ENCODE measurements around the gene EFL1.

Gene EFL1

DNA sequence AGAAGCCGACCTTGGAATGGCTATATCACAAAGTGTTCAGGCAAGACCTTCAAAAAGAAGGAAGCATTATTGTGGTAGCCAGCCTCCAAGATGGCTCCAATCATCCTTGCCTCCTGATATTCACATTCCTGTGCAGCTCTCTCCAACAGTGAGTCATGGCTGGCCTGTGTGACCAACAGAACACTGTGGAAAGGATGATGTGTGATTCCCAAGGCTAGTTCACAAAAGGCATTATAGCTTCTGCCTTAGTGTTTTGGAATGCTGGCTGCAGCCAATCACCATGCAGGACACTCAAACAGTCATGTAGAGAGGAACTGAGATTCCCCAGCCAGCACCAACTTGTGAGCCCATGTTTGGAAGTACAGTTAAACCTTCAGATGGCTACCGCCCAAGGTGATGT is 102.6 kb downstream of the EFL1 start:
- no peak for DNase-seq (ENCODE audit: low spot score)

DNA sequence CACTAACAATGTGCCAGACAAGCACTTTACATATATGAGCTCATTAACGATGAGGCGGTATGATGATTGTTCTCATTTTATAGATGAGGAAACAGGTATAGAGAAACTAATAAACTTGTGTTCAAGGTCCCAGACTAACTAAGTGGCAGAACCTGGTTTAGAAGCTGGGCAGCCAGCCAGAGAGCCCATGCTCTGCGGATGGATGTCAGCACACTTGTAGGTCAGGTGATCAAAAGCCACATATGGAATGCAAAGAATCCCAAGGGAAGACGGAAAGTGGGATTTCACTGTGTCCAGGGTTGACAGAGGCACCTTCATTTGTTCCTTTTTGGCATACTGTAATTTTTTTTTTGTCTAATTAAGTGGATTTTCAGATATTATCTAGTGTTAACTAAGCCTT is 103.7 kb downstream of the EFL1 start:
- DNase-seq (ENCODE audit: low spot score), result no peak

DNA sequence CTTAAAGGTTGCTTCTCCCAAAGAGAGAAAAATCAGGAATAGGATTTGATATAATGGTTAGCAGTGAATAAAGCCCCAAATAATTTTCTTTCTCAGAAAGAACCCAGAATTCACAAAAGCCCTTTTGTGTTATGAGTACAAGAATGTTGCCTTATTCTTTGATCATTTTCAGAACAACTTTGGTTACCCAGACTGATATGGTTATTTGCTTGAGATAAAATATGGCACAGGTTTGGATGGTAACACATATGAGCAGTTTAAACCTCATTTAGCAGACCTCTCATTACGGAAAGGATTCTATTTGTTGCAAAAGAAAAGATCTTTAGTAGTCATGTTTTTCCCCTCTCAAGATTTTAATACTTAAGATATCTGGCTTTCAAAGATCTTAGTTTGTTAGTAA is 111.9 kb downstream of the EFL1 start:
- DNase-seq (ENCODE audit: low spot score), result no peak

DNA sequence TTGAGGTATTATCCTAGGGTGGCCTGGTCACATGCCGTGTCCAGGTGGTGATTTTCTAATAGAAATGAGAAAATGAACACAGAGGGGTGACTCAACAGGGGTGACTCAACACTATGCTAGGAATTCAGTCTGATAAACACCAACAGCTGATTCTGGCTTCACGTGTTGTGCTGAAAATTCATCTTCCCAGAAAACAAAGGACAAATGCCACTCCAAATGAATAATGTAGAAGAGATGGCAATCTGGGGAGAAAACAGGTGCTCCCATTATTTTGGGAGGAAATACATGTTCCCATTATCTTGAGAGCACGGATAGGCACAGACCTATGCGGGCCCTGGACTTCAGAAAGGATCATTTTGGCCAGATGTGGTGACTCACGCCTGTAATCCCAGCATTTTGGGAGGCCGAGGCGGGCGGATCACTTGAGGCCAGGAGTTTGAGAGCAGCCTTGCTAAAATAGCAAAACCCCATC is 115.5 kb downstream of the EFL1 start:
- no peak for DNase-seq (ENCODE audit: low spot score)

DNA sequence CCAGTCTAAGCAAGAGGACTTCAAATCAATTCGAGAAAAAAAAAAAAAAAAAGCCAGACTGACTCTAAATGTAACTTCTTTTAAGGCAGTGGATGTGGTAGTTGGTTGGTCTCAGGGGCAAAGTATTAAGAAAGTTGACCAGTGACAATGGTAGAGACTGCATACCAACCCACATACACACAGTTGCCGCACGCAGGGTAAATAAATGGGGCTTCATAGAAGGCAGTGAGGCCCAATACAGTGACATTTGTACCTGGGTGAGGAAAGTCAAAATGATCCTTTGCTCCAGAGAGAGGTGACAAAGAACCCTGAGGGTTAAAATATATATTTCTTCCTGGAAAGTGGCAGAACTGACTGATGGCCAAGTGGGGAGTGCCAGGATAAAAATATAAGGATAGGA is 116.0 kb downstream of the EFL1 start:
- no peak for DNase-seq (ENCODE audit: low spot score)

DNA sequence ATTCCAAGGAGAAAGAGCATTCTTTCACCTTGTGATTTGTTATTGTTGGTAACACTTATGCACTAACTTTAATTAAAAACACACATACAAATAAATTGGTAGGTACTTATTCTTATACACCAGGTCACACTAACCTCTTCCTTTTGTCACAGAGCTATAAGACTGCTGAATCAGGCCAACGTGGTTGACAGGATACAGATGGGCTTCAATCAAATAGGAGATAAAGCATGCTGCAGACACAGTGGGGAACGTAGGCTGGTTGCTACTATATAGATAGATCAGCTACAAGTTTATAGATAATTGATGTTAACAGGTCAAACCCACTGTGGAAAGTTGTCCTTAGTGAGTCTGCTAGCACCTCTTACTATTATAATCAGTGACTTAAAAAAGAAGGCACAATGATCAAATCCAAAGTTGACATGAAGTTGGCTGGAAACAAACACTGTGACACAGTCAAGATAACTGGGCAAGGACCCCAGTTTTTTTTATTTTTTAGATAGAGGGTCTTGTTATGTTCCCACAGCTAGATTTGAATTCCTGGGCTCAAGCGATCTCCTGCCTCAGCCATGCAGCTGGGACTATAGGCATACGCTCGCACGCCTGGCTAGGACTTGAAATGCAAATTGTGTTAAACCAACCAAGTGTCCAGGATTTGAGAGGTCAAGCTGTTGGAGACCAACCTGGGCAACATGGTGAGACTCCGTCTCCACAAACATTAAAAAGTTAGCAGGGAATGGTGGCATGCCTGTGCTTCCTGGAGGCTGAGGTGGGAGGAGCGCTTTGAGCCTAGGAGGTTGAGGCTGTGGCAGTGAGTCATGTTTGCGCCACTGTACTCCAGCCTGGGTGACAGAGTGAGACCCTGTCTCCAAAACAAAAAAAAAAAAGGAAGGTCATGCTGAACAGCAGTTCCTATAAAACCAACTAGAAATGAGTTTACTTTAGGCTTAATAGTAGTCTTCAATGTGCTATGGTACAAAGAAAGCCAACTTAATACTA is 118.8 kb downstream of the EFL1 start:
- no peak for DNase-seq (ENCODE audit: low spot score)

DNA sequence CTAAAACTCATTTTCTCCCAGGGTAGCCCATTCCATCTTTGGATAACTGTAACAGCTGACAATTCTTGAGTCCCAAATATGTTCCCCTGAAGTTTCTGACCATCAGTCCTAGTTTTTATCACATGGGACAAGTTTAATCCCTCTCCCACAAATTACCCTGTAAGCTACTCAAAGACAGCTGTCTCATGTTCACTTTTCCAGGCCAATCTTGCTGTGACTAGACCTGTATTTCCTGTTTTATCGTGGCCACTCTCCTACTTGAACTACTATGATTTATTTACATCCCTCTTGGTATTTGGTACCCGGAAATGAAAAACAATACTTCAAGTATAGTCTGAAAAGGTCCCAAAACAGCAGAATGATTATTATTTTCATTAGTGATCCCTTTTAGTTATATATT is 121.6 kb downstream of the EFL1 start:
- DNase-seq (ENCODE audit: low spot score), result no peak

DNA sequence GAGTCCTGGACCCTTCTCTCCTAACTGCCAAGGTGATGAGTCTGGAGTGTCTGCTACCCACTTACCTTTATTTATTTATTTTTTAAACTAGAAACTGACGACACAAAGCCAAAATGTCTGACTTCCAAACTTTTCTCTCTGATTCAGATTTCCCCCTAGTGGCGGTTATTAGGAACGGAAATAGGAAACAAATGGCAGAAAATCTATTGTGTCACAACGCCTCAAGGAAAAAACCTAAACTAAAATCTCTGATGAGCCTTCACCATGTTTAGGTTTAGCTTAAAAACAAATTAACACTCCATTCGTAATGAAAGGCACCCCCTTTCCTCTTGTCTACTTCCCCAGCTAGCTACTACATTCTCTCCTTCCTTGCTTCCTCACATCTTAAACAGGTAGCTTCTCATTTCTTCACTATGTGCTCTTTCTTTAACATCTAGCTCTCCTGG is 122.7 kb downstream of the EFL1 start:
- peak; percentile 10 for DNase-seq (ENCODE audit: low spot score)

DNA sequence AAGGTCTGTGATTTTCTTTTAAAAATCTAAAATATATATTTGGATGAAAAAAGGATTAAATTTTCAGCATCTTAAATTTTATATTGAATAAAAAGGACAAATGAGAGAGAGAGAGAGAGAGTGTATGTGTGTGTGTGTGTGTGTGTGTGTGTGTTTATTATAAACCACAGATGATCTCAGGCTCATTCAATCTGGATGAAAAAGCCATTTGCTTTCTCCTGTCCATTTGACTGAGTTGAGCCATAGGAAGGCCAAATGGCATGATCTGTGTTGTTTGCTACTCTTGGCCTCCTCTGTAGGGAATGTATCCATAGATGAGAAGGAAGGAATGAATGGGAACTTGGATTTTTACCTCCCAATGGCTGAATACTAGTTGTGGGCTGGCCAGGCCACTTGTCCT is 124.2 kb downstream of the EFL1 start:
- DNase-seq (ENCODE audit: low spot score), result no peak

DNA sequence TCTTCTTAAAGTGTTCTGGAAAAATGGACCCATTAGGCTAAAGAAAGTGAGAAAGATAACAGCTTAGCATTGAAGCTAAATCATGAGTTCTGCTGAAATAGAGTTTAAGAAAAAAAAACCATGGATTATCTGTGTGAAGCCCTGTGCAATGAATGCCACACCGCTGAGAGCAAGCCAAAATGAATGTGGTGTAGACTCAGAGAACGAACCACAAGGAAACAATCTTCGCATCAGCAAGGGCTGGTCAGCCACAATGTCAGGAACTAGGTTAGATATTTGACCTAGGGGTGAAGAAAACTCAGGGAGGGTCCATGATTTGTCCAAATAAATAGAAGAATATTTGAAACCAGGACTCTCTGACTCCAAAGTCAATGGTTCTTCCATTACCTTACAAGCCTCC is 125.3 kb downstream of the EFL1 start:
- DNase-seq (ENCODE audit: low spot score), result no peak

DNA sequence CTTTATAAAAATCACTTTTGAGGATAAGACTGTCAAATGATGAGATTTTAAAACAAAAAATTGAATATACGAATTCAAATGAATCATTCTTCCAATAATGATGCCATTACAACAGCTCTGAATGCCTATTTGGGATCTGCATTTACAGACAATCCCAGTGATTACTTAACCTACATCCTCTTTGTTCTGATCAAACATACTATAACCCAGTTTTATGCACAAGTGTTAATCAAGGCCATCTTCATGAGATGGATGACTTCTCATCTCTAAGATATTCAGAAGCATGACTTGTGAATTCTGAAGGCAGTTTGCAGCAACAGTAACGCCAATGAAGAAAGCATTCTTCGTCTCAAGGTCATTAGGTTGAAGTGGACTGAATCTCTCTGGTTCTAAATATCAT is 126.4 kb downstream of the EFL1 start:
- no peak for DNase-seq (ENCODE audit: low spot score)

DNA sequence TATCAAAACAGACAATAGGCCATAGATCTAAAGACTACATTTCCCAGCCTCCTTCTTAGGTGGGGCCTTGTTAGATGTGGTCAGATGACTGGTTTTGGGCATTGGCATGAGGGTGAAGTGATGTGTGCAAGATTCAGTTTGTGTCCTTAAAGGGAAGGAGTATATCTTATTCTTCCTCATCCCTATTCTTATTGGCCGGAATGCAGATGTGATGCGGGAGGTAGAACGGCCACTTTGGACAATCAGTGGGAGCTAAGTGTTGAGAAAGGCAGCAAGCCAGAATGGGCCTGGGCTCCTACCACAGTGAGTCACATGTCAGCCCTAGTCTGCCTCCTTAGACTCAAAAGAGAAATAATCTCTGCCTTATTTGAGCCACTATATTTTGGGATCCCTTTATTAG is 126.9 kb downstream of the EFL1 start:
- no peak for DNase-seq (ENCODE audit: low spot score)

DNA sequence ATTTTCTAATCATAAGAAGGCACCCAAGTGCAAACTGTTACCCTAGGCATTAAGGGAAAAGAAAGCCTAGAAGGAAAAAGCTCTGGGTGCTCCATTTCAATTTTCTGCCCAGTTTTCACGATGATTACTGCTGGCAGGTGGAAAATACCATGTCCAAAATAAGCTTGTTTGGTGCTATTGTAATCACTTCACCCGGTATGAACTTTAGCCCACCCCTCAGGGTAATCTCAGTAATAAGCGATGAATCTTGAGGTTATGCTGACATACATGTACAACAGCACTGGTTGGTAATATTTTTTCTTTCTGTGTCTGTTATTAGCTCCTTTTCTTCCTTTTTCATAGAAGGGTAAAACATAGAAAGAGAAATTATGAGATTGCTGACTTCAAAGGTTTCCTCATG is 128.1 kb downstream of the EFL1 start:
- DNase-seq (ENCODE audit: low spot score), result no peak

DNA sequence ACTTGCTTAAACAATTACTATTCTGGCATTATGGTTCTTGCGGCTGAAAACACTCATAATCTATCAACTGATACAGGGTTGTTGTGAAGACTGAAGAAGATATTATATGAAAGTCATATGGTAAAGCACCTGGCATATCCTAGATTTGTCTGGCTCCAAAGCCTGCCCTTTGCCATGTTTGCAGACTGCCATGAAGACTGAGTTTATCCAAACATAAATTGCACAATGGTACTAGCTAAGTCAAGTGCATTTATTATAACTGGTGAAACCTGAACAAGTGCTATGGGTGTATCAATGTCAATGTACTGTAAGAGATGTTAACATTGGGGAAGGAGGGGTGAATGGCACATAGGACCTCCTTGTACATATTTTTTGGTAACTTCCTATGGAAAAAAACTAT is 129.3 kb downstream of the EFL1 start:
- DNase-seq (ENCODE audit: low spot score), result no peak

DNA sequence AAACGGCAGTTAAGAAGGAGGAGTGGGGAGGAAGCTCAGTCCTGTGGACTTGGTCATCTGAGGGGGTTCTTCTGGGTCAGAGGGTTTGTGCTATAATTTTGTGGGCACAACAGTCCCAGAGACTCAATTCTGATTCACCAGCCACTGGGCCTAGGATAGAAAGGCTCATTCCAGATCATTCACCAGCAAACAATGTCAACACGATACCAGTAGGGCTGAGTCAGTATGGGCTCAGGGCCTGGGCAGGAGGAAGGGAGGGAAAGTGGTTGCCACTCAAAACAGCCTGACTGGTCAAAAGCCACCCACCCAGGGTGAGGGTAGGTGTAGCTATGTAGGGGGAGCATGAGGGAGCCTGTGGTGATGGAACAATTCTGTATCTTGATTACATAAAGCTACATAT is 129.8 kb downstream of the EFL1 start:
- no peak for DNase-seq (ENCODE audit: low spot score)

DNA sequence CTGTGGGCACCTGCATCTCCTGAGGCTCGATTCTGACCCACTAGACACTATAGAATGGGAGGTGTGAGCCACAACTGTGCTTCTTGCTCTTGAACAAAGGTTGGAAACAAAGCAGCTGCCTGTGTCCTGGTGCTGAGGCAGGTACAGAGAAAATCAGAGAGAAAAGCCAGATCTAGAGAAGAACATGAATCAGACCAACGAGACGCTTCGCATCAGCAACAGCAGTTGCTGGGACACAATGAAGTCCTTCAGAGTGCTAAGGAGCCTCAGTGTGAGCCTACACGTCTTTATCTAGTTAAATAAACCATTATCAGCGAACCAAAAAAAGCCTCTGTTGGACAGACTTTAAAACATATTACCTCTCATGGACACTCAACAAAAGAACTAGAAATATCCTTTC is 130.4 kb downstream of the EFL1 start:
- no peak for DNase-seq (ENCODE audit: low spot score)

DNA sequence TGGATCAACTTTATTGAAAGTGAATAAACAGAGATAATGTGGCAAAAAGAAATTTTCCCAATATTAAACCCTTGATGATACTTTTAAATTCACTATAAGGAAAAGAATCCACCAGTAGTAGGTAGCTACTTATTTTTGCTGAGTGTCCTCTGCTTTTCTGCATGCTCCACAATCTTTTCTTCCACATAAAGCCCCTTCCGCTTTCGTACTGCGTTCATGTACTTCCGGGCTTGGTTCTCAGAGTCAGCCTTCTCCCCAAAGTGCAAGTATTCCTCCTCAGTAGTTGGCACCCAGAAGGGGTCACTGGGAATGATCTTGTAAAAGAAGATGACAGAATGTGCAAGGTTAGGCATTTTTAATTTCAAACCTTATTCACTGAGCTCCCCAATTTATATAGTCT is 132.3 kb downstream of the EFL1 start:
- no peak for DNase-seq (ENCODE audit: low spot score)

DNA sequence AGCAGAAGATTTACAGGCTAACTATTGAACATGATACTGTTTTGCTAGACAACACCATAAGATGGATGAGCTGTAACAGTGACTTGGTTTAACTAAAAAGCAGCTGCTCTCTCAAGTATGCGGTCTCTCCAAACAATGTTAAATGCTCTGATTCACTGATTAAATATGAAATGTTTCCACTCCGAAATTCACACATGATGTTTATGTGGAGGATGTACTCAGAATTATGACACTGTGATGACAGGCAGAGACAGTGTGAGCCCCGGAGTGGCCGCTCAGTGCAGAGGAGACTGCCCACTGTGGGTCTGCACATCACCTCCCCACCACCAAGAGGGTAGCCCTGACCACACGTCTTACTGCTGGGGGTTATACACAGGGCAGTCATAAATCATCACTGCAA is 132.8 kb downstream of the EFL1 start:
- DNase-seq (ENCODE audit: low spot score), result no peak

DNA sequence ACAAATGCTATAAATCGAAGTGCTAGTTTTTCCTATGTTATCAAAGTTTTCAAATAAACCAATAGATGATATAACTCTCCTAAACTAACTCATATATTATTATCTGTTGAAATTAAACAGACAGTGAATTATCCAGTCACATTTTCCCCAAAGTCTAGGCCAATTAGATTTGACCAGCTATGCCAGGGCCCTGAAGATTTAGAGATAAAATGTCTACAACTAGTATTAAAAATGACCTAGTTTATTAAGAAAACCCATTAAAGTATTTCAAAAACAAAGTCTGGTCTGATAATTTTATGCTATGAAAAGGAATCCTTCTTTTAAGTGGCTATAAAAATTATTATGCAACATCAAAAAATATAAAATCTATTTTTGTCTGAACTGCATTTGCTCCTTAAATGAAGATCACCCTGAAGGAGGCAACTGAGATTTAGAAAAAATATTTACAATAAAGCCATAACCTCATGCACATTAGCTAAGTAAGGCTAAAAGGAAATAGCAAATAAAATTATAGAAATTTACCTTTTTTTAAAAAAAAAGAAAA is 133.3 kb downstream of the EFL1 start:
- no peak for DNase-seq (ENCODE audit: low spot score)

DNA sequence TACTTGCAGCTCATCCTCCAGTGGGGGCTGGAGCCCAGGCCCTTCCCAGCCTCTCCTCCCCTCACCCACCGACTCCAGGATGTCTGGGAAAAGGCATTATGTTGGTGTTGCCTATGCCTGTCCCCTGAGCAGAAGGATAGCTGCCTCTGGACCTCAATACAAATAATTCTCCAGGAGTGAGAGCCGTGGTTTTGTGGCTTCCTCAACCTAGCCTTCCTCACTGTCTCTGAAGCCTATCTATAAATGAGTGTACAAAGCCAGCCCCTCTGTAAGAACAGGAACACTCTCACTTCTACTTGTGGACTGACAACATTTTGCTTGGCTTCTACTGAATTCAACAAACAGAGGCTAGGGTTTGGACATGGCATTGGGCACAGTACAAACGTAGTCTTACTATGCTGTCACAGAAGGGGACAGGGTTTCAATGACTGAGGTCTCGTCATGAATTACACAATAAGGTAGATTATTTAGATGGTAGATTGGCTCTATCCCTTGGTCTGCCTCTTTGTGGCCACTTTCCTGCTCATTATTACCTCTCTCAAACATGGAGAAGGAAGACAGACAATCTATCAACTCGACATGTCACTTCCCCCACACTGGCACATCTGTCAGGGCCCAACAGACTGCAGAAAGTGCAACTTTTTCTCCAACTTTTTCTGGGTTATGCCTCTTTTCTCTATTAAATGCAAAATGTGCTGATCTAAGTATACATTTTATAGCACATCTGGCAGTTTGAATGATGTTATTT is 134.0 kb downstream of the EFL1 start:
- no peak for DNase-seq (ENCODE audit: low spot score)

DNA sequence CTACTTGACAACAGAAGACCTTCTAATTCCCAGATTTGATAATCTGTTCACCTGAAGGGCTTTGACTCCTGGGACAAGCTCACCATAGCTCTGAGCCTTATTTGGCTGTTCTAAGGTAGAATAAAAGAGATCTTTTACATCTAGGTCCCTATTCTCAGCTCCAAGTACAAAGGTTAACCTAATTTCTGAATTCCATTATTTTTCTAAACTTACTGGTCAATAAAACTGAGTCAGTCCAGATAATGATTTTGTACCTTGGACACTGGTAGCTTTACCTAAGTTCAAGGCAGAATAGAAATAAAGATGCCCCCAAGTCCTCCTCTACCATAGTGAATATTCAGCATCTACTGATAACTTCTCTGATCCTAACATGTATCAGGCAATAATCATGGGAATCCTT is 135.0 kb downstream of the EFL1 start:
- no peak for DNase-seq (ENCODE audit: low spot score)

DNA sequence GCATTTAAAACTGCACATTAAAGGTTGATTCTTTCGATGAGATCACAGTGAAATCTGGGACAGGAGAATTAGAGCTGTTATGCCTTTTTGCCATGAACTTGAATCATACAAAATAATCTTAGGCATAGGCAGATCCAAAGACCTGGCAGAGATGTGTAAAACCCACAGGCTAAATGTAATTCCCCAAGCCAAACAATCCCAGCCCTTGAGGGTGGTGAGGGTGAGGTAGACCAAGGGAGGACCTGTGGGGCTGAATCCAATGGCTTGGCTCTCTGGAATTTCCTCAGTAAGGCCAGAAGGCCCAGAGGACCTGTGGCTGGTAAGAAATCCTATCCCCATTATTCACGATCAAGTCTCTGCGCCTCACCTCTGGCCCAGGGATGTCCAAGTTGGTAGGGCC is 136.2 kb downstream of the EFL1 start:
- DNase-seq (ENCODE audit: low spot score), result no peak
